ENCODE measurements around the gene SAP130.
"Not testable (repeated sequence)": the region's sequence is repeated elsewhere in the genome, so short reads cannot be mapped to it uniquely, and the experiment has no call there.

Gene SAP130

GRCh38 chr2:127945281-127945680 is 82.6 kb downstream of the SAP130 start:
- DNase-seq = no peak

GRCh38 chr2:127943186-127943585 is 84.7 kb downstream of the SAP130 start:
- DNase-seq = no peak

- DNase-seq = no peak
Observed at GRCh38 chr2:127942002-127942401, 85.9 kb downstream of the SAP130 start.

- DNase-seq = no peak
Observed at GRCh38 chr2:127941461-127941860, 86.4 kb downstream of the SAP130 start.

GRCh38 chr2:127940641-127941040 is 87.2 kb downstream of the SAP130 start:
- DNase-seq = no peak

GRCh38 chr2:127935337-127935736 is 92.5 kb downstream of the SAP130 start:
- DNase-seq = no peak

- DNase-seq = no peak
Observed at GRCh38 chr2:127932199-127932876, 95.5 kb downstream of the SAP130 start.

- no peak for DNase-seq
Observed at GRCh38 chr2:127929449-127929848, 98.4 kb downstream of the SAP130 start.

GRCh38 chr2:127927384-127927783 is 100.5 kb downstream of the SAP130 start:
- no peak for DNase-seq

- no peak for DNase-seq
Observed at GRCh38 chr2:127917916-127918315, 109.9 kb downstream of the SAP130 start.

- DNase-seq = no peak
Observed at GRCh38 chr2:127913808-127914457, 113.9 kb downstream of the SAP130 start.

- no peak for DNase-seq
Observed at GRCh38 chr2:127911737-127912136, 116.1 kb downstream of the SAP130 start.

- no peak for DNase-seq
Observed at GRCh38 chr2:127910415-127910814, 117.4 kb downstream of the SAP130 start.

- no peak for DNase-seq
Observed at GRCh38 chr2:127909019-127909418, 118.8 kb downstream of the SAP130 start.

GRCh38 chr2:127907733-127908400 is 120.0 kb downstream of the SAP130 start:
- DNase-seq = not testable (repeated sequence)

- DNase-seq = no peak
Observed at GRCh38 chr2:127906206-127906926, 121.5 kb downstream of the SAP130 start.

- DNase-seq = no peak
Observed at GRCh38 chr2:127901339-127902056, 126.4 kb downstream of the SAP130 start.

- no peak for DNase-seq
Observed at GRCh38 chr2:127897531-127898211, 130.2 kb downstream of the SAP130 start.

GRCh38 chr2:127893494-127893893 is 134.4 kb downstream of the SAP130 start:
- DNase-seq = no peak

- DNase-seq = no peak
Observed at GRCh38 chr2:127893033-127893432, 134.8 kb downstream of the SAP130 start.

GRCh38 chr2:127891811-127892210 is 136.0 kb downstream of the SAP130 start:
- no peak for DNase-seq

Data from CD4-positive, alpha-beta T cell treated with Interleukin-12 subunit alpha and Interleukin-12 subunit beta, for 1 hour (primary cell).